Kidney capillary endothelial cell (primary cell): ENCODE measurements around the gene TADA2A.
"Not testable (repeated sequence)": the region's sequence is repeated elsewhere in the genome, so short reads cannot be mapped to it uniquely, and the experiment has no call there.

ENCODE experiments used
- DNase-seq: peaks from one replicate; pipeline ENCODE4 v3.0.0-alpha.2; 2018; ENCODE audit warnings: low spot score

Gene TADA2A

GRCh38 chr17:37400505-37400904 is 6.2 kb upstream of the TADA2A start:
- DNase-seq, result no peak

- DNase-seq, result not testable (repeated sequence)
Observed at GRCh38 chr17:37405522-37405921, 1.2 kb upstream of the TADA2A start.

GRCh38 chr17:37405955-37406634 is 591 bp upstream of the TADA2A start:
- no peak for DNase-seq

GRCh38 chr17:37408145-37408479 is 1.4 kb downstream of the TADA2A start:
- not testable (repeated sequence) for DNase-seq

GRCh38 chr17:37410357-37410756 is 3.7 kb downstream of the TADA2A start:
- DNase-seq, result no peak

- DNase-seq, result no peak
Observed at GRCh38 chr17:37413875-37414519, 7.3 kb downstream of the TADA2A start.

- DNase-seq, result no peak
Observed at GRCh38 chr17:37417852-37418251, 11.2 kb downstream of the TADA2A start.

- DNase-seq, result no peak
Observed at GRCh38 chr17:37422971-37423625, 16.4 kb downstream of the TADA2A start.

- no peak for DNase-seq
Observed at GRCh38 chr17:37425268-37425667, 18.6 kb downstream of the TADA2A start.

- DNase-seq, result no peak
Observed at GRCh38 chr17:37429039-37429438, 22.4 kb downstream of the TADA2A start.

GRCh38 chr17:37429453-37429852 is 22.8 kb downstream of the TADA2A start:
- no peak for DNase-seq

- DNase-seq, result no peak
Observed at GRCh38 chr17:37430051-37430627, 23.5 kb downstream of the TADA2A start.

- DNase-seq, result no peak
Observed at GRCh38 chr17:37432671-37433070, 26.0 kb downstream of the TADA2A start.

- no peak for DNase-seq
Observed at GRCh38 chr17:37438141-37438540, 31.5 kb downstream of the TADA2A start.

GRCh38 chr17:37440424-37440823 is 33.7 kb downstream of the TADA2A start:
- DNase-seq, result no peak

- not testable (repeated sequence) for DNase-seq
Observed at GRCh38 chr17:37441369-37442014, 34.8 kb downstream of the TADA2A start.

GRCh38 chr17:37446027-37446426 is 39.3 kb downstream of the TADA2A start:
- DNase-seq, result no peak

GRCh38 chr17:37447641-37448040 is 41.0 kb downstream of the TADA2A start:
- peak; percentile 55 for DNase-seq

GRCh38 chr17:37450112-37450511 is 43.4 kb downstream of the TADA2A start:
- DNase-seq, result no peak

- not testable (repeated sequence) for DNase-seq
Observed at GRCh38 chr17:37457801-37458200, 51.1 kb downstream of the TADA2A start.

- DNase-seq, result no peak
Observed at GRCh38 chr17:37458805-37459204, 52.1 kb downstream of the TADA2A start.

- no peak for DNase-seq
Observed at GRCh38 chr17:37461668-37462067, 55.0 kb downstream of the TADA2A start.

- no peak for DNase-seq
Observed at GRCh38 chr17:37462492-37462891, 55.8 kb downstream of the TADA2A start.
